ENCODE measurements around the gene SGCB.
A peak's percentile ranks its signal among the peaks of the same experiment; 100 is the strongest.

The SGCB gene

DNA sequence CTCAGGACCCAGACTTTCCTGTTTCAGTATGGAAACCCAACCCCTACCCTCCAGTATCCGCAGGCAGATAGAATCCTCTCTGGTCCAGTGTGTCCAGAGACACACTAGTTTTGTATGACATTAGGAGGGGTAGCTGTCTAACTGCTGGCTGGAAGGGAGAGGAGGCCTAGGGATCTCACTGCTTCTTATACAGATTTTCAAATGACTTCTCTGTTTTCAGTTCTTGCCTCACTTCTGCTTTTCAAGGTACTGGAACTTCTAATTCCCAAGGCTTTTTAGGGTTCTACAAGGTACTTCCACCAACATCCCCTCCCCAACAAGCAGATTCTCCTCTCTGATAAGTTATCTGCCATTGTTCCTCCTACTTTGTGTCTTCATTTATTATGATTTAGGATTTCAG lies 6.1 kb downstream of the SGCB start:
- H3K4me3 ChIP-seq (ENCODE audit: low read depth, low read length) = no peak overlapping the region
- DNase-seq (ENCODE audit: low read depth) = no peak

GRCh38 chr4:52028970-52029369 lies 9.1 kb downstream of the SGCB start:
- H3K4me3 ChIP-seq (ENCODE audit: low read depth, low read length) = no peak overlapping the region
- no peak for DNase-seq (ENCODE audit: low read depth)

DNA sequence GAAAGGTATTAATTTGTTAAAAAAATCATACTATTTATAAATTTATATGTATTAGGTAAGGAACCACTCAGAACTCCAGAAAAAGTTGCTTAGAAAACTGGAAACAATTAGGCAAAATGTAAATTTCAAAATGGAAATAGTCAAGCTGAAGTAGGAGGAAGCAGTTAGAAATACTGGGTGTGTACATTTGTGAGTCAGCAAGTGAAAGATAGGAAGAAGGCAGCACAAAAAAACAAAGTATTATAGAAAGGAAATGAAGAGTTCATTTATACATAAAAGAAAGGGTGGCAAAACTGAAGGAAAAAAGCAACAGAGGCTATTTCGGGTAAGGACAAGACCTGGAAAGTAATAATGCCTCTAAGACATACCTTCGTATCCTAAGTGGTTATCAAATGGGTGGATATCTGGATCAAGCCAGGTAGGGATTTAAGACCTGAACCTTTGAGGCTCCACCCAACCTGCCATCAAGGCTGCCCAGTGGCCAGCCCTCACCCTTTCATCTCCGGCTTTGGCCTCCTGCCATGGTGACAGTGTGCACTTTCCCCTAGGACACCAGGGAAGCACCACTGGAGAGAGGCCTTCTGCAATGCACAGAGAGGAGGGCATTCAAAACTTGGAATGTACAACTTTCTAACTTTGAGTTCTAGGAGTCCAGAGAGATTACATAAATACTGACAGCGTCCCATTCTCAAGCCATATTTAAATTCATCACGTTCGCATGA lies 18.0 kb downstream of the SGCB start, which contains the start of gene LRRC66:
TSS of gene LRRC66 (minus strand) at position 428 of the 722 bp plus-strand sequence. CDS start 2,750 bp downstream, outside the sequence.
- no peak for DNase-seq (ENCODE audit: low read depth)
- no peak within 1 kb of the TSS for H3K4me3 ChIP-seq (ENCODE audit: low read depth, low read length)

GRCh38 chr4:52017814-52018213 lies 20.3 kb downstream of the SGCB start:
- H3K4me3 ChIP-seq (ENCODE audit: low read depth, low read length) = no peak overlapping the region
- DNase-seq (ENCODE audit: low read depth) = no peak

- DNase-seq (ENCODE audit: low read depth) = no peak
- no peak overlapping the region for H3K4me3 ChIP-seq (ENCODE audit: low read depth, low read length)
Measured at GRCh38 chr4:52016981-52017380, 21.1 kb downstream of the SGCB start.

- no peak for DNase-seq (ENCODE audit: low read depth)
- no peak overlapping the region for H3K4me3 ChIP-seq (ENCODE audit: low read depth, low read length)
Measured at GRCh38 chr4:52015366-52015765, 22.7 kb downstream of the SGCB start.

DNA sequence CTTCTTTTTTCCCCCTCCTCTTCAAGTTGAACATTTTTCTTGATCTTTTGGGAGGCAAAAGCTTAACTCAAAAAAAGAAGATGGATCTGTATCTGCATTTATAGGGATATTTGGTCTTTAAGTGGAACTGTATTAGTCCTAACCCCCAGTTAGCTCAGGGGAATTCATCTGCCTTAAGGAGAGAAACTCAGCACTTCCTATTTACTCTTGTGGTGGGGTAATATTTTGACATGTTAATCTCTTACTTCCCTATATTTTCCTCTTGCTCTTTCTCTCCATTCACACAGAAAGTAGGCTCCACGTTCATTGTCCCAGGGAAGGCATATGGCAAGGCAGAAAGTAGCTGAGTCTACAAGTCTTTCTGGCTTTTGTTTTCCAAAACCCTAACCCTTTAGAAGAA lies 23.2 kb downstream of the SGCB start:
- DNase-seq (ENCODE audit: low read depth) = no peak

DNA sequence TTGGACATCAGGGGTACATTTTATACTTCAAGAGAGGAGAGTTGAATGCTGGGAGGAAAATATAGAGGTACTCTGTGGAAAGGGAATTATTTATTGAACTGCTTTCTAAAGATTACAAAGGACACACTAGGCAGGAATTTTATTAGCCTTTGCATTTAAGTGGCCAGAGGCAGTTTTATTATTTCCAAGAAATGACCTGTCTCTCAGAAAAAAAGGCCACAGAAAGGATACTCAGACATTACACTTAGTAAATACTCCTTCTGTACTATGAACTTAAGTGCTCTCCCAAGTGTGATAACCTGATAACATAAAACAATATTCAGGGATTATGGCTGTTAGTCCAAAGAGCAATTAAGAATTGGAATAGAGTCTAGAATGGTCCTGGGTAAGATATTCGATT lies 25.4 kb downstream of the SGCB start:
- no peak overlapping the region for H3K4me3 ChIP-seq (ENCODE audit: low read depth, low read length)
- no peak for DNase-seq (ENCODE audit: low read depth)

More for the DNA sequence above, 23.2 kb downstream of the SGCB start:
- H3K4me3 ChIP-seq (ENCODE audit: low read depth, low read length) = no peak overlapping the region

GRCh38 chr4:52010986-52011385 lies 27.1 kb downstream of the SGCB start:
- H3K4me3 ChIP-seq (ENCODE audit: low read depth, low read length) = no peak overlapping the region
- no peak for DNase-seq (ENCODE audit: low read depth)

GRCh38 chr4:52006887-52007286 lies 31.2 kb downstream of the SGCB start:
- DNase-seq (ENCODE audit: low read depth) = no peak
- no peak overlapping the region for H3K4me3 ChIP-seq (ENCODE audit: low read depth, low read length)

GRCh38 chr4:52005604-52006273 lies 32.4 kb downstream of the SGCB start:
- H3K4me3 ChIP-seq (ENCODE audit: low read depth, low read length) = no peak overlapping the region
- no peak for DNase-seq (ENCODE audit: low read depth)

DNA sequence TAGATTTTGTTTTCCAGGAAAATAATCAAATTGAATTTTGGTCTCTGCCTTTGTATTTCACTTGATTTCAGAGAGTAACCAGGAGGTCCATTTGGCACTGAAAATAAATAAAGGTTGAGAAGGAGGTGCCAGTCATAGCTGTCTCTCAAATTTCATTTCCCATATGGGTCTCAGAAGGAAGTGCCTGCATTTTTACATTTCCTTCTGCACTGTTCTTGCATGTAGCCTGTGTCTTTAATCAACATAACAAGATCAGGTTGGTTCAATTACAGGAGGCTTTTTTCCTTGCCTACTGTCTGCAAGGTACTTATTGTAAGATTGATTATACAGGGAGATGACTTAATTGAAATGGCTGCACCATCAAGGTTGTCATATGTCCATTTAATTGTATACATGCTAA lies 33.7 kb downstream of the SGCB start:
- H3K4me3 ChIP-seq (ENCODE audit: low read depth, low read length) = no peak overlapping the region
- DNase-seq (ENCODE audit: low read depth) = no peak

GRCh38 chr4:52001616-52002015 lies 36.5 kb downstream of the SGCB start:
- peak; percentile 6 for DNase-seq (ENCODE audit: low read depth)
- H3K4me3 ChIP-seq (ENCODE audit: low read depth, low read length) = no peak overlapping the region

DNA sequence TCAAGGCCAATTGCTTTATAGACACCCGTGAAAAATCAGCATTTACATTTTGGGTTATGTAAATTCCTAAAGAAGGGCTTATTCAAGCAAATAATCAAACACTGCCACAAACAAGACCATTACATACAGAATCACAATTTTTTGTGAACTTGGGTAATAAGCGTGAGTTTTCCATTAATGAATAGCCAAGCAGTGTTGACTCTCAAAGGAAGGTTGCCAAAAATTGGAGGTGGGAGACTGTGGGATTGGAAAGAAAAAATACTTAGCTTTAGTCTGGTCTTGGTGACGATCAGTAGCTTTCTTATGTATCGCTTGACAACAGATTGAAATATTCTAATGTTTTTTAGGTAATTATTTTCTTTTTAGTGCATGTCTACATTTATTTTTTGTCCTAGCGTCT lies 38.8 kb downstream of the SGCB start:
- H3K4me3 ChIP-seq (ENCODE audit: low read depth, low read length) = no peak overlapping the region
- DNase-seq (ENCODE audit: low read depth) = no peak

DNA sequence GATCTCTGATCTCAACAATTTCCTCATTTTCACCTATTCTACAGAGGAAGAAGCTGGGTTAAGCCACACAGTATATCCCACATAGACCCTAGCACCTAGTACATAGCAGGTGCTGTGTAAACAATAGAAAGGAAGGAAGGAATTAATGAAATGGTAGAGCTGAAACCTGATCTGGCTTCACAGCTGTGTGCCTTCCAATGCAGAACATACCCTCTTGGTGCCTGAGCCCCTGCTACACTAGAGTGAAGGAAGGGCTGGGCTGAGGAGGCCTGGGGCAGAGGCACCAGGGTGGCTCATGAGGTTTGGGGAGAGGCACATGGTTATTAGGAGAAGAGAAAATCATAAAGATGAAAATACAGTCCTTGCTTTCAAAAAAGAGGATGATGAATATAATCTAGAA lies 39.3 kb downstream of the SGCB start:
- no peak for DNase-seq (ENCODE audit: low read depth)
- no peak overlapping the region for H3K4me3 ChIP-seq (ENCODE audit: low read depth, low read length)

- no peak for DNase-seq (ENCODE audit: low read depth)
- no peak overlapping the region for H3K4me3 ChIP-seq (ENCODE audit: low read depth, low read length)
Measured at GRCh38 chr4:51997647-51998046, 40.5 kb downstream of the SGCB start.

DNA sequence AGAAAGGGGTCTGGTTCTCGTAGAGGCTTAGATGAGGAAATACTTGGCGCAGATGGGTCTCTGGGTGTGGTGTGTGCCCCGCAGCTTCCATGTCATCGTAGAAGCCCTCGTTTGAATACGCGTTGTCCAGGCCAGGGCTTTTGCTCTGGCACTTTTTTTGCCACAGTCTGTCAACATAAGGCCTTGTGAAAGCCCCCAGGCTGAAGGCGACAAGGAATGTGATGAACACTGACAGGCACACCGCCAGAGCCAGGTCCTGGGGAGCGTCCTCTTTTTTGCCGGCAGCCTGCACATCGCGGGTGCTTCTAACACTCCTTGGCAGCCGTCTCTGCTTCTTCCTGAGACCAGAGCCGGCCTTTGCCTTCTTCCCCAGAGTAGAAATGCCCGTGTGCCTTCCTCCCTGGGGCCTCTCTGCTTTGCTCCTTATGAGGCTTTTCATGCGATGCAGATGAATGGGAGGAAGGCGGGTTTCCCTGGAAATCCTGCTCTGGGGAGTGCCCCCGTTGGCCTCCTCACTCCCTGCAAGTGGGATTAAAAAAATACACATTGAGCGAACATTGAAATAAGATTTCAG lies 42.4 kb downstream of the SGCB start:
- H3K4me3 ChIP-seq (ENCODE audit: low read depth, low read length) = no peak overlapping the region
- DNase-seq (ENCODE audit: low read depth) = no peak
